Erythroblast (primary cell): ENCODE measurements around the gene IL23A.
"Not testable (repeated sequence)": the region's sequence is repeated elsewhere in the genome, so short reads cannot be mapped to it uniquely, and the experiment has no call there.

Experiments used
- GATA1 ChIP-seq: IDR thresholded peaks from 2 replicates; pipeline ENCODE4 v1.6.1; 2011; ENCODE audit warnings: low read depth, mild to moderate bottlenecking, control low read depth, low read length, moderate library complexity
- POLR2A ChIP-seq: IDR thresholded peaks from 2 replicates; pipeline ENCODE4 v1.6.1; 2011; ENCODE audit warnings: mild to moderate bottlenecking, low read length

GRCh38 chr12:56335527-56335926, 3.2 kb upstream of the IL23A start:
- not testable (repeated sequence) for TF ChIP-seq POLR2A, GATA1
